ENCODE measurements around the gene SLC5A6. TPM values are rescaled to one million over a fixed set of nuclear protein-coding genes. Genes with fewer than 3 reads are reported as not detected.
A peak's percentile ranks its signal among the peaks of the same experiment; 100 is the strongest.

The SLC5A6 gene
- polyA plus RNA-seq (2012; rRNA removed), result 75.7 and 85.0 TPM in 2 replicates
- polyA plus RNA-seq (2012; cell fraction: cytosol; rRNA removed), result 29.5 and 43.5 TPM in 2 replicates
- polyA plus RNA-seq (2012; cell fraction: nucleus; rRNA removed), result 247 and 249 TPM in 2 replicates

- ChIA-PET POLR2A (interaction anchor here (0.6 to 2.0 kb wide), 5 partner anchors 13 to 163 kb away, joined by 3 to 7 read pairs (median 4); partner anchors contain the start of gene EMILIN1), CTCF (interaction anchor here (1.2 to 2.3 kb wide), 4 partner anchors 20 to 250 kb away, joined by 3 to 12 read pairs (median 8); no protein-coding TSS in a partner anchor)
- Histone ChIP-seq H3K4me1 (ENCODE audit: control insufficient read depth in 1 of 2, insufficient read depth in 2 of 2, low read depth in 1 of 2, low read length in 1 of 2) (peaks cover 5 to 26% of the 10 kb centered on the region in 2 experiments; a peak in 3 of 4 replicates), H3F3A (replicated peaks; ENCODE audit: insufficient read depth) (peaks cover 8% of the 10 kb centered on the region), H3K9me2 (no peaks in the 10 kb centered on the region), H3K27me3 (ENCODE audit: insufficient read depth) (no peaks in the 10 kb centered on the region), H2AFZ (ENCODE audit: low read depth) (peak within 1 kb of the TSS; percentile 85), H3K36me3 (replicated peaks in 1 of 2; ENCODE audit: control insufficient read depth in 1 of 2, insufficient read depth in 2 of 2, low read length in 1 of 2) (peaks cover 25 to 45% of the 10 kb centered on the region in 2 experiments), H3K27ac (ENCODE audit: low read depth in 2 of 2, low read length in 1 of 2) (peak within 1 kb of the TSS; percentile 89 to 99), H3K9ac (peak within 1 kb of the TSS; percentile 92), H3K4me3 (ENCODE audit: low read depth in 2 of 2, low read length in 1 of 2) (peak within 1 kb of the TSS; percentile 84 to 86), H4K20me1 (ENCODE audit: insufficient read depth) (no peaks in the 10 kb centered on the region), H3K9me3 (no peaks in the 10 kb centered on the region), H3K79me2 (ENCODE audit: insufficient read depth) (peaks cover 28% of the 10 kb centered on the region; the same call in 1 of the 2 replicates), H3K4me2 (peak within 1 kb of the TSS; percentile 85)
- DNase-seq, result peak; percentile 99
- WGBS (ENCODE audit: low lambda C conversion rate), result 0% methylated on average over 49 of the region's 73 CpGs
- TF ChIP-seq GABPA (IDR thresholded peaks at IDR 0.05; ENCODE audit: low read depth) (peak; percentile 78), MXI1 (IDR thresholded peaks at IDR 0.05; ENCODE audit: low read depth, low read length) (peak; percentile 81), MAX (IDR thresholded peaks at IDR 0.05; ENCODE audit: low read depth) (peak; percentile 17), REST (IDR thresholded peaks at IDR 0.05; ENCODE audit: low read depth, low read length) (peak; percentile 38; the same call in 1 of the 2 replicates), YY1 (IDR thresholded peaks at IDR 0.05; ENCODE audit: low read depth) (peak; percentile 92), CHD2 (IDR thresholded peaks at IDR 0.05; ENCODE audit: low read length, partially characterized antibody) (peak; percentile 92), SIN3A (IDR thresholded peaks at IDR 0.05; ENCODE audit: borderline replicate concordance, low read depth, low read length) (no peak; the same call in 1 of the 2 replicates), RFX5 (IDR thresholded peaks at IDR 0.05; ENCODE audit: low read length) (no peak), POLR2AphosphoS5 (IDR thresholded peaks at IDR 0.05; ENCODE audit: low read depth, low read length) (peak; percentile 97), TAF1 (IDR thresholded peaks at IDR 0.05; ENCODE audit: borderline replicate concordance, low read depth, low read length) (peak; percentile 84), PBX3 (IDR thresholded peaks at IDR 0.05) (no peak), ZBTB33 (IDR thresholded peaks at IDR 0.05; ENCODE audit: borderline replicate concordance, low read depth) (peak; percentile 85), RCOR1 (IDR thresholded peaks at IDR 0.05; ENCODE audit: low read length) (no peak), ELF1 (IDR thresholded peaks at IDR 0.05) (peak; percentile 91), SMC3 (IDR thresholded peaks at IDR 0.05; ENCODE audit: low read depth, low read length) (0 out of 2 replicates have a peak, but pooled peaks have one; percentile 0), FOXJ3 (CRISPR knock-in tag; IDR thresholded peaks at IDR 0.05) (no peak; the same call in 1 of the 2 replicates), NFIC (IDR thresholded peaks at IDR 0.05; ENCODE audit: borderline replicate concordance) (0 out of 2 replicates have a peak, but pooled peaks have one; percentile 45)
Observed at GRCh38 chr2:27211943-27212625, at the start of gene SLC5A6, which contains the start of gene ATRAID. Gene SLC5A6, minus strand, starts transcription at chr2:27212268. Its CDS starts 4,618 bp downstream, at chr2:27207650. Gene ATRAID, plus strand, starts transcription at chr2:27212041. Its CDS starts 328 bp downstream, at chr2:27212369.

All from SK-N-SH (cell line).